ENCODE measurements around the gene ISOC2. TPM values are rescaled to one million over a fixed set of nuclear protein-coding genes. Genes with fewer than 3 reads are reported as not detected.

Gene ISOC2
- total and polyA plus RNA-seq, 4 donors, result 34.9 to 85.0 (median 65.9) TPM

- no peaks in the 10 kb centered on the region for H3K27me3 ChIP-seq (ENCODE audit: control insufficient read depth in 3 of 3, insufficient read depth in 3 of 3, low read length in 2 of 3)
- ATAC-seq (ENCODE audit: insufficient read depth, low FRiP score) (no peak), DNase-seq (no peak)
- no peak overlapping the region for H3K4me3 ChIP-seq
- TF ChIP-seq, protein P1, sequence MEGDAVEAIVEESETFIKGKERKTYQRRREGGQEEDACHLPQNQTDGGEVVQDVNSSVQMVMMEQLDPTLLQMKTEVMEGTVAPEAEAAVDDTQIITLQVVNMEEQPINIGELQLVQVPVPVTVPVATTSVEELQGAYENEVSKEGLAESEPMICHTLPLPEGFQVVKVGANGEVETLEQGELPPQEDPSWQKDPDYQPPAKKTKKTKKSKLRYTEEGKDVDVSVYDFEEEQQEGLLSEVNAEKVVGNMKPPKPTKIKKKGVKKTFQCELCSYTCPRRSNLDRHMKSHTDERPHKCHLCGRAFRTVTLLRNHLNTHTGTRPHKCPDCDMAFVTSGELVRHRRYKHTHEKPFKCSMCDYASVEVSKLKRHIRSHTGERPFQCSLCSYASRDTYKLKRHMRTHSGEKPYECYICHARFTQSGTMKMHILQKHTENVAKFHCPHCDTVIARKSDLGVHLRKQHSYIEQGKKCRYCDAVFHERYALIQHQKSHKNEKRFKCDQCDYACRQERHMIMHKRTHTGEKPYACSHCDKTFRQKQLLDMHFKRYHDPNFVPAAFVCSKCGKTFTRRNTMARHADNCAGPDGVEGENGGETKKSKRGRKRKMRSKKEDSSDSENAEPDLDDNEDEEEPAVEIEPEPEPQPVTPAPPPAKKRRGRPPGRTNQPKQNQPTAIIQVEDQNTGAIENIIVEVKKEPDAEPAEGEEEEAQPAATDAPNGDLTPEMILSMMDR (IDR thresholded peaks at IDR 0.05; ENCODE audit: control extremely low read depth, extremely low read depth), result no peak
- peaks cover 4 to 35% (median 27%) of the 10 kb centered on the region in 4 donors for H3K36me3 ChIP-seq (ENCODE audit: control insufficient read depth in 4 of 4, insufficient read depth in 4 of 4, low read length in 4 of 4)
- peaks cover 0 to 3% (median under 1%) of the 10 kb centered on the region in 4 donors for H3K9me3 ChIP-seq (ENCODE audit: control insufficient read depth in 4 of 4, insufficient read depth in 3 of 4, low read length in 3 of 4)
- H3K4me1 ChIP-seq (ENCODE audit: control insufficient read depth in 5 of 5, insufficient read depth in 5 of 5, low read length in 5 of 5), result peaks cover 0 to 21% (median 9%) of the 10 kb centered on the region in 5 donors
- H3K9ac ChIP-seq (ENCODE audit: insufficient read depth in 1 of 2, low read length in 2 of 2), result peak overlapping the region in 1 of 2 donors; percentile 77
- 77 to 82% methylated on average over 14 of the region's 14 CpGs for WGBS, 2 donors
- H3K27ac ChIP-seq (ENCODE audit: low read depth in 1 of 2, low read length in 1 of 2), result no peak overlapping the region
Observed at GRCh38 chr19:55406091-55406825, 55.2 kb downstream of the ISOC2 start.

GRCh38 chr19:55405638-55406037, 55.8 kb downstream of the ISOC2 start:
- 90 to 91% methylated on average over 5 of the region's 5 CpGs for WGBS, 2 donors
- H3K4me3 ChIP-seq, result no peak overlapping the region
- TF ChIP-seq, protein P1 (IDR thresholded peaks at IDR 0.05; ENCODE audit: control extremely low read depth, extremely low read depth), result no peak
- H3K27me3 ChIP-seq (ENCODE audit: control insufficient read depth in 3 of 3, insufficient read depth in 3 of 3, low read length in 2 of 3), result no peaks in the 10 kb centered on the region
- H3K27ac ChIP-seq (ENCODE audit: low read depth in 1 of 2, low read length in 1 of 2), result no peak overlapping the region
- no peak for DNase-seq
- peaks cover 0 to 3% (median under 1%) of the 10 kb centered on the region in 4 donors for H3K9me3 ChIP-seq (ENCODE audit: control insufficient read depth in 4 of 4, insufficient read depth in 3 of 4, low read length in 3 of 4)
- H3K4me1 ChIP-seq (ENCODE audit: control insufficient read depth in 5 of 5, insufficient read depth in 5 of 5, low read length in 5 of 5), result peaks cover 0 to 21% (median 9%) of the 10 kb centered on the region in 5 donors
- H3K36me3 ChIP-seq (ENCODE audit: control insufficient read depth in 4 of 4, insufficient read depth in 4 of 4, low read length in 4 of 4), result peaks cover 4 to 39% (median 28%) of the 10 kb centered on the region in 4 donors
- no peak for ATAC-seq (ENCODE audit: insufficient read depth, low FRiP score)
- H3K9ac ChIP-seq (ENCODE audit: insufficient read depth in 1 of 2, low read length in 2 of 2), result no peak overlapping the region

Other genes starting within 250 kb of the ISOC2 start
- gene TMEM86B, start 232.9 kb downstream of the ISOC2 start, total RNA-seq, result 1 to 10 TPM; 1.8 to 4.7 TPM
- gene TMEM86B, start 232.9 kb downstream of the ISOC2 start, polyA plus RNA-seq, result 1 to 10 TPM; 3.9 to 5.3 TPM
- gene PPP6R1, start 202.6 kb downstream of the ISOC2 start, total RNA-seq, result 10 to 100 TPM; 37.3 to 86.3 TPM
- gene PPP6R1, start 202.6 kb downstream of the ISOC2 start, polyA plus RNA-seq, result 10 to 100 TPM; 37.8 to 58.4 TPM
- gene HSPBP1, start 181.5 kb downstream of the ISOC2 start, total RNA-seq, result 10 to 100 TPM; 19.3 to 53.1 TPM
- gene HSPBP1, start 181.5 kb downstream of the ISOC2 start, polyA plus RNA-seq, result 10 to 100 TPM; 50.2 to 62.2 TPM
- 1 to 10 TPM; 2.1 to 6.4 TPM for gene BRSK1, start 177.6 kb downstream of the ISOC2 start, total RNA-seq
- gene BRSK1, start 177.6 kb downstream of the ISOC2 start, polyA plus RNA-seq, result under 1 TPM; 0.53 to 0.94 TPM
- 10 to 100 TPM in 1 of 2 donors, 1 to 10 TPM in 1; 2.3 to 20.6 TPM for gene TMEM150B, start 136.3 kb downstream of the ISOC2 start, total RNA-seq
- gene TMEM150B, start 136.3 kb downstream of the ISOC2 start, polyA plus RNA-seq, result 10 to 100 TPM; 13.4 to 23.0 TPM
- 10 to 100 TPM; 14.1 to 16.5 TPM for gene KMT5C, start 121.8 kb downstream of the ISOC2 start, total RNA-seq
- gene KMT5C, start 121.8 kb downstream of the ISOC2 start, polyA plus RNA-seq, result 10 to 100 TPM in 1 of 2 donors, 1 to 10 TPM in 1; 6.7 to 10.9 TPM
- 1 to 10 TPM in 1 of 2 donors, not detected in 1; 1.4 TPM for gene COX6B2, start 106.9 kb downstream of the ISOC2 start, total RNA-seq
- under 1 TPM; 0.16 to 0.50 TPM for gene COX6B2, start 106.9 kb downstream of the ISOC2 start, polyA plus RNA-seq
- gene GARIN5B, start 98.4 kb downstream of the ISOC2 start, total RNA-seq, result under 1 TPM in 1 of 2 donors, not detected in 1; 0.09 TPM
- gene GARIN5B, start 98.4 kb downstream of the ISOC2 start, polyA plus RNA-seq, result not detected
- gene IL11, start 91.2 kb downstream of the ISOC2 start, total RNA-seq, result under 1 TPM in 1 of 2 donors, not detected in 1; 0.74 TPM
- gene IL11, start 91.2 kb downstream of the ISOC2 start, polyA plus RNA-seq, result under 1 TPM; 0.26 to 0.41 TPM
- 100 to 1,000 TPM in 1 of 2 donors, 10 to 100 TPM in 1; 14.3 to 106 TPM for gene TMEM190, start 84.8 kb downstream of the ISOC2 start, total RNA-seq
- gene TMEM190, start 84.8 kb downstream of the ISOC2 start, polyA plus RNA-seq, result 10 to 100 TPM; 56.2 to 68.8 TPM
- gene TMEM238, start 77.3 kb downstream of the ISOC2 start, total RNA-seq, result 10 to 100 TPM in 1 of 2 donors, under 1 TPM in 1; 0.43 to 31.0 TPM
- gene TMEM238, start 77.3 kb downstream of the ISOC2 start, polyA plus RNA-seq, result under 1 TPM; 0.76 to 0.89 TPM
- 1,000 to 10,000 TPM in 1 of 2 donors, 100 to 1,000 TPM in 1; 272 to 1,742 TPM for gene RPL28, start 75.7 kb downstream of the ISOC2 start, total RNA-seq
- gene RPL28, start 75.7 kb downstream of the ISOC2 start, polyA plus RNA-seq, result 1,000 to 10,000 TPM; 1,460 to 3,086 TPM
- 10 to 100 TPM; 22.8 to 25.6 TPM for gene UBE2S, start 53.9 kb downstream of the ISOC2 start, total RNA-seq
- gene UBE2S, start 53.9 kb downstream of the ISOC2 start, polyA plus RNA-seq, result 10 to 100 TPM; 11.3 to 17.3 TPM
- gene SHISA7, start 18.3 kb downstream of the ISOC2 start, total RNA-seq, result under 1 TPM; 0.03 to 0.14 TPM
- gene SHISA7, start 18.3 kb downstream of the ISOC2 start, polyA plus RNA-seq, result not detected
- not detected for gene C19orf85, start 3.1 kb upstream of the ISOC2 start, total RNA-seq
- not detected for gene C19orf85, start 3.1 kb upstream of the ISOC2 start, polyA plus RNA-seq
- 10 to 100 TPM in 1 of 2 donors, 1 to 10 TPM in 1; 2.0 to 12.3 TPM for gene ZNF628, start 15.0 kb upstream of the ISOC2 start, total RNA-seq
- 1 to 10 TPM; 7.5 to 8.0 TPM for gene ZNF628, start 15.0 kb upstream of the ISOC2 start, polyA plus RNA-seq
- gene NAT14, start 23.5 kb upstream of the ISOC2 start, total RNA-seq, result 10 to 100 TPM; 17.7 to 43.9 TPM
- gene NAT14, start 23.5 kb upstream of the ISOC2 start, polyA plus RNA-seq, result 10 to 100 TPM; 22.6 to 46.2 TPM
- 1 to 10 TPM; 6.8 to 8.4 TPM for gene SSC5D, start 26.8 kb upstream of the ISOC2 start, total RNA-seq
- 1 to 10 TPM in 1 of 2 donors, under 1 TPM in 1; 0.66 to 2.1 TPM for gene SSC5D, start 26.8 kb upstream of the ISOC2 start, polyA plus RNA-seq
- gene SBK2, start 75.5 kb upstream of the ISOC2 start, total RNA-seq, result under 1 TPM in 1 of 2 donors, not detected in 1; 0.31 TPM
- gene SBK2, start 75.5 kb upstream of the ISOC2 start, polyA plus RNA-seq, result not detected
- gene SBK3, start 83.9 kb upstream of the ISOC2 start, total RNA-seq, result 1 to 10 TPM in 1 of 2 donors, not detected in 1; 1.2 TPM
- gene SBK3, start 83.9 kb upstream of the ISOC2 start, polyA plus RNA-seq, result under 1 TPM in 1 of 2 donors, not detected in 1; 0.81 TPM
- 10 to 100 TPM in 1 of 2 donors, 1 to 10 TPM in 1; 4.3 to 20.8 TPM for gene ZNF579, start 119.2 kb upstream of the ISOC2 start, total RNA-seq
- gene ZNF579, start 119.2 kb upstream of the ISOC2 start, polyA plus RNA-seq, result 10 to 100 TPM in 1 of 2 donors, 1 to 10 TPM in 1; 6.5 to 13.6 TPM
- 10 to 100 TPM in 1 of 2 donors, 1 to 10 TPM in 1; 5.6 to 17.6 TPM for gene FIZ1, start 137.9 kb upstream of the ISOC2 start, total RNA-seq
- gene FIZ1, start 137.9 kb upstream of the ISOC2 start, polyA plus RNA-seq, result 10 to 100 TPM in 1 of 2 donors, 1 to 10 TPM in 1; 7.5 to 12.3 TPM
- 10 to 100 TPM; 12.6 to 26.3 TPM for gene ZNF524, start 138.6 kb upstream of the ISOC2 start, total RNA-seq
- gene ZNF524, start 138.6 kb upstream of the ISOC2 start, polyA plus RNA-seq, result 10 to 100 TPM; 30.1 to 62.5 TPM
- 10 to 100 TPM in 1 of 2 donors, 1 to 10 TPM in 1; 5.1 to 19.3 TPM for gene ZNF865, start 144.0 kb upstream of the ISOC2 start, total RNA-seq
- 10 to 100 TPM in 1 of 2 donors, 1 to 10 TPM in 1; 8.4 to 11.7 TPM for gene ZNF865, start 144.0 kb upstream of the ISOC2 start, polyA plus RNA-seq
- 1 to 10 TPM; 6.3 to 9.4 TPM for gene ZNF784, start 162.9 kb upstream of the ISOC2 start, total RNA-seq
- 1 to 10 TPM; 6.5 to 7.2 TPM for gene ZNF784, start 162.9 kb upstream of the ISOC2 start, polyA plus RNA-seq
- 10 to 100 TPM; 11.1 to 41.3 TPM for gene ZNF580, start 179.4 kb upstream of the ISOC2 start, total RNA-seq
- 10 to 100 TPM; 22.3 to 39.3 TPM for gene ZNF580, start 179.4 kb upstream of the ISOC2 start, polyA plus RNA-seq
- gene ZNF581, start 182.0 kb upstream of the ISOC2 start, total RNA-seq, result 10 to 100 TPM; 15.7 to 18.1 TPM
- gene ZNF581, start 182.0 kb upstream of the ISOC2 start, polyA plus RNA-seq, result 10 to 100 TPM; 15.0 to 15.5 TPM
- 10 to 100 TPM; 11.9 to 16.8 TPM for gene CCDC106, start 186.6 kb upstream of the ISOC2 start, total RNA-seq
- 10 to 100 TPM in 1 of 2 donors, 1 to 10 TPM in 1; 8.3 to 25.9 TPM for gene CCDC106, start 186.6 kb upstream of the ISOC2 start, polyA plus RNA-seq
- 100 to 1,000 TPM; 109 to 181 TPM for gene U2AF2, start 193.4 kb upstream of the ISOC2 start, total RNA-seq
- gene U2AF2, start 193.4 kb upstream of the ISOC2 start, polyA plus RNA-seq, result 100 to 1,000 TPM; 114 to 149 TPM
- 100 to 1,000 TPM in 1 of 2 donors, 10 to 100 TPM in 1; 84.8 to 140 TPM for gene EPN1, start 213.6 kb upstream of the ISOC2 start, total RNA-seq
- 100 to 1,000 TPM in 1 of 2 donors, 10 to 100 TPM in 1; 92.0 to 107 TPM for gene EPN1, start 213.6 kb upstream of the ISOC2 start, polyA plus RNA-seq

Data from lung (tissue), 12 donors.